GM18870 (cell line): ENCODE data around the gene MKI67.
"Not testable (repeated sequence)": the region's sequence is repeated elsewhere in the genome, so short reads cannot be mapped to it uniquely, and the experiment has no call there.

Source experiments
- ATAC-seq: cut with Tn5 transposase; IDR thresholded peaks from one replicate; pipeline ENCODE4 v1.9.1; 2021; ENCODE audit warnings: moderate library complexity; ENCODE audit not compliant: unreplicated experiment

Gene MKI67, protein sequence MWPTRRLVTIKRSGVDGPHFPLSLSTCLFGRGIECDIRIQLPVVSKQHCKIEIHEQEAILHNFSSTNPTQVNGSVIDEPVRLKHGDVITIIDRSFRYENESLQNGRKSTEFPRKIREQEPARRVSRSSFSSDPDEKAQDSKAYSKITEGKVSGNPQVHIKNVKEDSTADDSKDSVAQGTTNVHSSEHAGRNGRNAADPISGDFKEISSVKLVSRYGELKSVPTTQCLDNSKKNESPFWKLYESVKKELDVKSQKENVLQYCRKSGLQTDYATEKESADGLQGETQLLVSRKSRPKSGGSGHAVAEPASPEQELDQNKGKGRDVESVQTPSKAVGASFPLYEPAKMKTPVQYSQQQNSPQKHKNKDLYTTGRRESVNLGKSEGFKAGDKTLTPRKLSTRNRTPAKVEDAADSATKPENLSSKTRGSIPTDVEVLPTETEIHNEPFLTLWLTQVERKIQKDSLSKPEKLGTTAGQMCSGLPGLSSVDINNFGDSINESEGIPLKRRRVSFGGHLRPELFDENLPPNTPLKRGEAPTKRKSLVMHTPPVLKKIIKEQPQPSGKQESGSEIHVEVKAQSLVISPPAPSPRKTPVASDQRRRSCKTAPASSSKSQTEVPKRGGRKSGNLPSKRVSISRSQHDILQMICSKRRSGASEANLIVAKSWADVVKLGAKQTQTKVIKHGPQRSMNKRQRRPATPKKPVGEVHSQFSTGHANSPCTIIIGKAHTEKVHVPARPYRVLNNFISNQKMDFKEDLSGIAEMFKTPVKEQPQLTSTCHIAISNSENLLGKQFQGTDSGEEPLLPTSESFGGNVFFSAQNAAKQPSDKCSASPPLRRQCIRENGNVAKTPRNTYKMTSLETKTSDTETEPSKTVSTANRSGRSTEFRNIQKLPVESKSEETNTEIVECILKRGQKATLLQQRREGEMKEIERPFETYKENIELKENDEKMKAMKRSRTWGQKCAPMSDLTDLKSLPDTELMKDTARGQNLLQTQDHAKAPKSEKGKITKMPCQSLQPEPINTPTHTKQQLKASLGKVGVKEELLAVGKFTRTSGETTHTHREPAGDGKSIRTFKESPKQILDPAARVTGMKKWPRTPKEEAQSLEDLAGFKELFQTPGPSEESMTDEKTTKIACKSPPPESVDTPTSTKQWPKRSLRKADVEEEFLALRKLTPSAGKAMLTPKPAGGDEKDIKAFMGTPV (N-terminal part only)

GRCh38 chr10:128125944-128126764, at the start of gene MKI67:
Gene MKI67, minus strand, starts transcription at chr10:128126423. Its CDS starts 756 bp downstream, at chr10:128125667.
- ATAC-seq, result peak; percentile 71

- no peak for ATAC-seq
Measured at GRCh38 chr10:128174581-128175559, 48.6 kb upstream of the MKI67 start.

GRCh38 chr10:128173386-128173785, 47.2 kb upstream of the MKI67 start:
- no peak for ATAC-seq

DNA sequence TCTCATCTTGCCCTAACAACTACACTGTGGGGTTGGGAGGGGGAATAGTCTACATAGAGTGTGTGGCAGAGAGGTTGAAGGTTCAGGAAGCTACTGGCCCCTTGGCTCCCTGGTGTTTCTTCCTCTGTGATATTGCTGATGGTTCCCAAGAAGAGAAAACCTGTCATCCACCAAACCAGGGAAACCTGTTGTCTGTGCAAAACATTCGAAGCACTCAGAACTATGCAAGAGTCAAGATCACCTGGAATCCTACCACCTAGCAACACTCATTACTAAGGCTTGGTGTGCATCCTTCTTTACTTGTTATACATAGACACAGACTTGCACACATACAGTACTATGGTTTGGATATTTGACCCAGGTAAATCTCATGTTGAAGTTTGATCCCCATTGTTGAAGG, 46.5 kb upstream of the MKI67 start:
- ATAC-seq, result no peak

DNA sequence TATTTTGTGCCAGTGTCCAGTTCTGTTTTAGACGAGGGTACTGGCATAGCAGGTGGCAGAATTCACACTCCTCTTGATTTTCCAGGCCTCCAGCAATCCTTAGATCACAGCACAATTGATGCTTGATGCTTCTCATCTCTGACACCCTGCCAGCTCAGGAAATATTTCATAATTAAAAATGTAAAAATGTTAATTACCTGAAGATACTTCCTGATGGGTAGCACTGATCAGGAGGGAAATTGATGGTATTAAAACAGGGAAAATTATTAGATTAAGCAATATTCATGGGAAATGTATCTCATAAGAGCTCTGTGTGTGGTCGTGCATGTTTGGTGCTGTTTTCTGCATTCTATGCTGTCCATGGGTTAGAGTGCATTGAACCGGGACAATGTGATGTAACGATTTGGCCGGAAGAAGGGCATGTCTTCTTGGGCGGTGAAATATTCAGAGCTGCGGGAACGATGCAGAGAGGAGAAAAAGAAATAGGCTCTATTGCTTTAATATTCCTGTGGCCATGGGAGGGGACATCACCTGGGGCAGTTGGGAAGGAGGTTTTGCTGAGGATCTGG, 43.7 kb upstream of the MKI67 start:
- no peak for ATAC-seq

- no peak for ATAC-seq
Measured at GRCh38 chr10:128167926-128168520, 41.8 kb upstream of the MKI67 start.

DNA sequence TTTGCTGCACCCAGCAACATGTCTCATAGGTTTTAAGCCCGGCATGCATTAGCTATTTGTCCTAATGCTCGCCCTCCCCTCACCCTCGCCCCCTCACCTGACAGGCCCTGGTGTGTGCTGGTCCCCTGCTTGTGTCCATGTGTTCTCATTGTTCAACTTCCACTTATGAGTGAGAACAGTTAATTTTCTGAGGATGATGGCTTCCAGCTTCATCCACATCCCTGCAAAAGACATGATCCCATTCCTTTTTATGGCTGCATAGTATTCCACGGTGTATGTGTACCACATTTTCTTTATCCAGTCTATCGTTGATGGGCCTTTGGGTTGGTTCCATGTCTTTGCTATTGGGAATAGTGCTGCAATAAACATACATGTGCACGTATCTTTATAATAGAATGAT, 40.9 kb upstream of the MKI67 start:
- ATAC-seq, result not testable (repeated sequence)

- ATAC-seq, result no peak
Measured at GRCh38 chr10:128166151-128166550, 39.9 kb upstream of the MKI67 start.

DNA sequence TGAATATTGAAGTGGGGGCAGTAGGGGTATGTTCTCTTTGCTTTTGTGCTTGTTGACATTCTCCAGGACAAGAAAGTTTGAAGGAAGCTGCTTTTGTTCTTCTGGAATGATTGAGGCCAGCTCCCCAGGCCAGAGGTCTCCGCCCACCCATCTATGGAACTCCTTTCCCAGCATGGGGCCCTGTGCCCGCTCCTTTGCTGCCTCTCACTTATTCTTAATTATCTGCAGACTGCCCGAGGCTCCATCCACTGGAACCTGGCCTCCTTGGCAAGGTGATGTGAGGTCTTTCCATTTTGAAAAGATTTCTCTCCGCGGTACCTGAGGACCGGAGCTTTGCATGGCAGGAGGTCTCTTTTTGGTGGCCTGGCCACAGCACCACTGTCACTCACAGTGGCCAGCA, 39.3 kb upstream of the MKI67 start:
- ATAC-seq, result no peak

DNA sequence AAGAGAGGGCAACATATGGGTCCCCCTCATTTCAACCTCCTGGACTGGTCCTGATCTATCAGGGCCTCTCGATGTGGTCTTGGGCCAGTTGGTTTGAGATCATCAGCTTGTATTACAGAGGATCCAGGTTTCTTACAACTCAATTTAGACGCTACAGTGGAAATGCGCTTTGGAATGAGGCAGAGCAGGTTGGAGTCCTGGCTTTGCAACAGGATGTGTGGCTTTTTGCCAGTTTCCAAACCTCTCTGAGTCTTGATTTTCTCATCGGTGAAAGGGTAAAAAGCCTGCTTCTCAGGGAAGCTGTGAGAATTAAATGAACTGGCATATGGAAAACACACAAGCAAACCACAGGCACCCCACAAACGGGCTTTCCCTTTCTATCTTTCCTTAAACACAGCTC, 37.5 kb upstream of the MKI67 start:
- ATAC-seq, result no peak

GRCh38 chr10:128161031-128161430, 34.8 kb upstream of the MKI67 start:
- no peak for ATAC-seq

GRCh38 chr10:128160297-128160711, 34.1 kb upstream of the MKI67 start:
- ATAC-seq, result no peak

DNA sequence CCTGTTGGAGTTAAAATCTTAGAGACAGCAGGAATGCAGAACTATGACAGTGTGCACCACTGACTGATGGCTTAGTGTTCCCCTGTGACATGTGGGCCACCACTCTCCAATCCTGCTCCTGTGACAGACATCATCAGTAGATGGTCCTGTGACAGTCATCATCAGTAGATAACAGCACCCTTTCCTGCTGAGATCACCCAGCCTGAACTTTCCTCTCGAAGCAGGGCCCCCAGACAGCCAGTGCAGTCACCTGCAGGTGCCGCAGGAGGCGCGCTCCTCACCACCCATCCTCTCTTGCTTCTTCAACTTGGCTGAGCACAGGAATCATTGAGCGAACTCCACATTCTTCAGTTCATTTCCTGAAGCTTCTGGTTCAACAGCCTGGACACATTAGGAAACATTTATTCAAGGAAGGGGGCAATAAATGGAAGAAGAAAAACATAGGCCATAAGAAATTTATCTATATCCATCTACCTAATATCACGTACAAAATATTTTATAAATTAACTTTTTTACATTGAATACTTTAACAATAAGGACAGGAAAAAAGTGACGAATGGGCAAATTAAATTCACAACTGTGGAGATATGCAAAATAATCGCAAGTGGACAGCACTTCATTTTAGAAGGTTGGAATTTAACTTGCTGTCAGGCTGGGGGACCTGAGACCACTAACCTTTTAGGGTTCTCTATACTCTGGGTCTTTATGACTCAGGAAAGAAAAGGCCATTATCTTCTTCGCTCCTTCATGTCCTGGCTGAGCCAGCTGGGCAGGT, 32.0 kb upstream of the MKI67 start:
- no peak for ATAC-seq

DNA sequence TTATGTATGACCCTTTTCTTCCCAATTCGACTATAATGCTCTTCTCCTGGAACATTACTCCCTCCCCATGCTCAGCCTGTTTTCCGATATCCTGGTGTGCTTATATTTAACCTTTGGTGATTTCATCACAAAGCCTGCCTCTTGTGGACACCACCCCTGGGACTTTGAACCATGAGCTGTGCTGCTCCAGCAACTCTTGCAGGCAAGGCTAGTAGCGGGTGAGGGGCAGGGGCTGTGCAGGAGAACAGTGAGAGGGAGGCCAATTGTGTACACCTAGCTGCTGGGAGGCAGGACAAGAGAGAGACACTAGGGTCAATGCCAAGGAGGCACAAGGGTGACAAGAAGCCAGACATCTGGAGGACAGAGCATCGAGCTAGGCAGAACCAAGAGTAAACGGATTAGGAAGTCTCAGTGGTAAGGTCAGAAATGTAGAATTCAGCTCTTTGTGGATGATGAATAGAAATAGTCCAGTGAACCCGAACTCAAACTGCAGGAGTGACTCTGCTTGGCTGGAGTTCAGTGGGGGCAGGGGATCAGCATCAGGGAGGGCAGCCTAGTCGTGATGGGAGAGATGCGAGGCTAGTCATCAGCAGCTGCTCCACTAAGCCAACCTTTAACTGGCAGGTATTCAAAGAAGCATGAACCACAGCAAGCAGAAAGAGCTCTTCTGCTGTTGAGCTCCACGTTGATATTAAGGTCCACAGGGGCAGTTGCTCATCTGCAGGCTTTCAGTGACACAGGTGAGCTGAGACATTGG, 31.0 kb upstream of the MKI67 start:
- ATAC-seq, result no peak

DNA sequence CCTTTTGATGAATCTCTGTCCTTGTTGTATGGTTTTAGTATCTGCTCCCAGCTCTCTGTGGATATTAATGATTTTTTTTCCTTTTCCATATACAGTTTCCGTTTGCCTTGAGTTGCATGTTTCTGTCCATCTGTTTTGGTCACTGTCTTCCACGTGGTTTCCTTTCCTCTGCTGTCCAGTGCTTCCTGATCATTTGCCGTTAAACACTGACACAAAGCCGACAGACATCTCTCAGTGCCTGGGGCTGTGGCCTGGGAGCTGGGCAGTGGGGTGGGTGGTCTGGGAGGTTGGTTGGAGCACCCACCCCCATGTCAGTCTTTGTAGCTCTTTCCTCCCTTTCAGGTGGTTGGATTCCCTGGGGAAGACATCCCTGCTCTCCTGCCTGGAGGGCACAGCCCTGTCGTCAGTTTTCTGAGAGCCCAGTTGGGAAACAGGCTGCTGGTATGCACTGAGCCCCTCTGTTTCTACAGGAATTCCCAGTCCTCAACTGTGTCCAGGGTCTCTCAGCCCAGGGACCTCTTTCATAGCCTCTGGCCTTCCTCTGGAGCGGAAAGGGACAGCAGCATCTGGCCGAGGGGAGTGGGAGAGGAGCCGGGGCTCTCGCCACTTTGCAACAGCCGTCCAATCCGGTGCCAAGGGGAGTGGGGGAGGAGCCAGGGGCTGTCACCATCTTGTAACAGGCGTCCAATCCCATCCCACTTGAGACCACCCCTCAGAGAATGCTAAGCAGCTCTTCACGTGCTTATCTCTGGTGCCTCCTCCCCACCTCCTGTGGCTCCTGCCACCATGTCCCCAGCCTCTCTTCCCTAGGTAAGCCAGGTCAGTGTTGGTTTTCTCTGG, 26.7 kb upstream of the MKI67 start:
- ATAC-seq, result no peak

DNA sequence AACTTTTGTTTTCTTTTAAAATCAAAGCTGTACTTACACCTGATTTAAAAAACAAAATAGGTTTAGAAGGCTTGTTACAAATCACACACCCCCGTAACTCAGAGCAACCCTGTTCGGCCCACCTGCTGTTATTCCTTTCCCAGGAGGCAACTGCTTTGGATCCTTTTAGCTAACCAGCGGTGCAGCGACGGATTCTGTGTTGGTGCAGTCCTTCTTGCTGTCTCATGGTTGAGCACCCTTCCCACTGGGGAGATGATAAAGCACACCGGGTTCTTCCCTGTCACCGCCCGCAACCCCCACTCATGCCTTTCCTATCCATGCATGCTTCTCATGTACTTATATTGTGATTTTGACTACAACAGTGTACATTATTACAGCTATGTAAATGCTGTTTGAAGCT, 24.8 kb upstream of the MKI67 start:
- no peak for ATAC-seq
